Body of pancreas (tissue), 4 donors: ENCODE measurements around the gene ATF7IP2.

Source experiments
- CTCF ChIP-seq, 7 experiments: fragments of 450-650 bp in 4 of 7; fragments of 200-600 bp in 3 of 7; sonication (generic) in 3 of 7; IDR thresholded peaks; one replicate each; pipeline ENCODE4 v1.5.1; 2016 to 2019; ENCODE audit warnings: antibody characterized with exemption in 7 of 7
- POLR2A ChIP-seq, 3 donors: fragments of 450-650 bp; IDR thresholded peaks; one replicate each; pipeline ENCODE4 v1.6.1; 2016; ENCODE audit warnings: antibody characterized with exemption in 3 of 3, mild to moderate bottlenecking in 2 of 3

GRCh38 chr16:10504404-10504885 is 118.6 kb downstream of the ATF7IP2 start:
- TF ChIP-seq CTCF (IDR thresholded peaks at IDR 0.05) (no peak), POLR2A (IDR thresholded peaks at IDR 0.05) (no peak)
